EL (cell line): Measurements from ENCODE around the gene CNIH1.
A peak's percentile ranks its signal among the peaks of the same experiment; 100 is the strongest.

Source experiments
- DNase-seq: peaks from one replicate; pipeline ENCODE4 v3.0.0-alpha.2; 2016

CNIH1 gene

DNA sequence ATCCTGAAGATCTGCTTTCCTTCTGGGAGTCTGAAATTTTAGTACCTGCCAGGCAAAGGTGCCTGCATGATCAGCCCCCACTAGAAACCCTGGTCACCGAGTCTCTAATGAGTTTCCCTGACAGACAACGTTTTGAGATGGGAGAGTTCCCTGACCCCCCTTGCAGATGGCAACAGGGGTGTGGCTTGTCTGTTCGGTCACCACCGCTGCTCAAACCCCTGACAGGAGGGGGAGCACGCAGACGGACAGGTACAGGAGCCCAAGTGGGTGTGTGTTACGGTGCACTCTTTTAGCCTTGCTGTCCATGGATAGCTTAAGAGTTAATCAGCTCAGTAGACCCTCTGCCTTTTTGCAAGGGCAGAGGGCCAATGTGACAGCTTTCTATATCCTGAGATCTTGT is 63.7 kb downstream of the CNIH1 start:
- DNase-seq = no peak

DNA sequence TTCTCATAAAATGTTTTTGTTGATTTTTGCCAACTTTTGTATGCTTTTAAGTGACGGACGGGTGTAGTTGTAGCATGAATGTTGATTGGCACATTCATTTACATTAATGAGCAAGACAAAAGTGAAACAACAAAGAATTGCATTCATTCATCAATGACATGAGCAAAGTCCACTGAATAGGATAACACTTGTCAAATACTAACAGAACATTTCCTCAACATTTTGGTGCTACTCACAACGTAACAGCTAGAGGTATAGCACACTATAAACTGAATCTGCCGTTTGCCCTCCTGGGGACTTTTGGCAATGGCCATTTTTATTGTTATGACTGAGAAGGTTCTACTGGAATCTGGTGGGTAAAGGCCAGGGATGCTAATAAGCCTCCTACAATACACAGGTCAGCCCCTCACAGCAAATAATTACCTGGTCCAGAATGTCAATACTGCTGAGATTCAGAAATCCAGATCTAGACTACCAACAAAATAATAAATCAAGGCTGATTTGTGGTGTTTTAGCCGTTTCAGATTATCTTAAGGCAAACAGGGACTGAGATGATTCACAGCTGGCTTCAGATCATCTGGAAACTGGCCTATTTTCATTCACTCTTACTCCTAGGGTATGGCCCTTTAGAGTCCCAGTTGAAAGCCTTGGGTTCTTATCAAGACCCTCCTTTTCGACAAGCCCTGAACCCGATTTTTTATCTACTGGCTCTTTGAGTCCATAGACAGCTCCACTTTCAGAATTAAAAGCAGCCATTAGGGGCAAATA is 66.9 kb downstream of the CNIH1 start:
- peak; percentile 14 for DNase-seq
